Measurements from ENCODE around the gene PFKFB4.

DNA sequence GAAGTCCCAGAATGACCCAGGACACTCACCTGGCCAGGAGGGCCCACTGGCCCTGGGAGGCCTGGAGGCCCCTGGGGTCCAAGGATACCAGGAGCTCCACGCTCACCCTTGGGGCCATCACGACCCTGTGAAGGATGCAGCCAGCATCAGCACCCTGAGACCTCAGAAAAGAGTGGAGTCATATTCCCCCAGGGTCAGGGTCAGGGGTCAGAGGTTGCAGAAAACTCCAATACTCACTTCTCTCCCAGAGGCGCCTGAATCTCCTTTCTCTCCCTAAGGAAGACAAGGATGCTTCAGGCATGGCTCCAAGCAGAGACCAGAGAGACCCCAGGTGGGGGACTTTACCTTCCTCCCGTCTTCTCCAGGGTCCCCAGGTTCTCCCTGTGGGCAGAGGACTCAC, 20.0 kb upstream of the PFKFB4 start:
- TF ChIP-seq, protein P1, sequence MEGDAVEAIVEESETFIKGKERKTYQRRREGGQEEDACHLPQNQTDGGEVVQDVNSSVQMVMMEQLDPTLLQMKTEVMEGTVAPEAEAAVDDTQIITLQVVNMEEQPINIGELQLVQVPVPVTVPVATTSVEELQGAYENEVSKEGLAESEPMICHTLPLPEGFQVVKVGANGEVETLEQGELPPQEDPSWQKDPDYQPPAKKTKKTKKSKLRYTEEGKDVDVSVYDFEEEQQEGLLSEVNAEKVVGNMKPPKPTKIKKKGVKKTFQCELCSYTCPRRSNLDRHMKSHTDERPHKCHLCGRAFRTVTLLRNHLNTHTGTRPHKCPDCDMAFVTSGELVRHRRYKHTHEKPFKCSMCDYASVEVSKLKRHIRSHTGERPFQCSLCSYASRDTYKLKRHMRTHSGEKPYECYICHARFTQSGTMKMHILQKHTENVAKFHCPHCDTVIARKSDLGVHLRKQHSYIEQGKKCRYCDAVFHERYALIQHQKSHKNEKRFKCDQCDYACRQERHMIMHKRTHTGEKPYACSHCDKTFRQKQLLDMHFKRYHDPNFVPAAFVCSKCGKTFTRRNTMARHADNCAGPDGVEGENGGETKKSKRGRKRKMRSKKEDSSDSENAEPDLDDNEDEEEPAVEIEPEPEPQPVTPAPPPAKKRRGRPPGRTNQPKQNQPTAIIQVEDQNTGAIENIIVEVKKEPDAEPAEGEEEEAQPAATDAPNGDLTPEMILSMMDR (IDR thresholded peaks at IDR 0.05; ENCODE audit: insufficient read depth, low read length, poor library complexity, severe bottlenecking) = no peak
- TF ChIP-seq EZH2phosphoT487 (conservative IDR thresholded peaks at IDR 0.05; ENCODE audit: low read length) = no peak

All from SU-DHL-6 (cell line).